Calu3 (cell line): Measurements from ENCODE around the gene NOXO1. TPM values are rescaled to one million over a fixed set of nuclear protein-coding genes. Genes with fewer than 3 reads are reported as not detected.
A peak's percentile ranks its signal among the peaks of the same experiment; 100 is the strongest.
"Not testable (repeated sequence)": the region's sequence is repeated elsewhere in the genome, so short reads cannot be mapped to it uniquely, and the experiment has no call there.

Source experiments
- BruUV-seq: library from RNA; stranded (reverse); fragments of 400-500 nt; replicated peaks from 2 replicates; lab custom pipeline; 2021; lab: Mats Ljungman, UMichigan
- CTCF ChIA-PET: fragments of 300-600 bp; sonication (Branson Sonifier 250); formaldehyde crosslinking; loops from one replicate; lab custom pipeline; 2022; ENCODE audit warnings: antibody characterized with exemption; lab: Charles Lee
- DNase-seq: peaks from one replicate; pipeline ENCODE4 v3.0.0; 2022
- H3K27ac Mint-ChIP-seq: one replicate; pipeline ENCODE4 v1.8.0; 2022; ENCODE audit warnings: mixed read lengths; ENCODE audit not compliant: unreplicated experiment
- H3K27me3 Mint-ChIP-seq: one replicate; pipeline ENCODE4 v1.8.0; 2022; ENCODE audit warnings: mixed read lengths; ENCODE audit not compliant: unreplicated experiment
- H3K36me3 Mint-ChIP-seq: one replicate; pipeline ENCODE4 v1.8.0; 2022; ENCODE audit warnings: mild to moderate bottlenecking, moderate library complexity, mixed read lengths; ENCODE audit not compliant: insufficient read depth, unreplicated experiment
- H3K4me1 Mint-ChIP-seq: one replicate; pipeline ENCODE4 v1.8.0; 2022; ENCODE audit warnings: mild to moderate bottlenecking, low read depth, mixed read lengths; ENCODE audit not compliant: unreplicated experiment
- H3K4me3 Mint-ChIP-seq: one replicate; pipeline ENCODE4 v1.8.0; 2022; ENCODE audit warnings: mild to moderate bottlenecking, low read depth, moderate library complexity, mixed read lengths; ENCODE audit not compliant: unreplicated experiment
- H3K9me3 Mint-ChIP-seq: one replicate; pipeline ENCODE4 v1.8.0; 2022; ENCODE audit warnings: low read depth, mixed read lengths; ENCODE audit not compliant: unreplicated experiment
- CTCF ChIP-seq: fragments of 200-600 bp; IDR thresholded peaks from one replicate; pipeline ENCODE4 v1.8.0; 2022; ENCODE audit warnings: antibody characterized with exemption; ENCODE audit not compliant: unreplicated experiment
- intact Hi-C: fragments of 100-400 bp; cut with micrococcal nuclease; formaldehyde crosslinking; loops from one replicate; pipeline ENCODE4 v1.10.0; 2022; ENCODE audit not compliant: unreplicated experiment
- total RNA-seq: library from RNA; stranded (reverse); gene quantifications from 2 replicates; pipeline ENCODE4 v1.2.3, GENCODE V29; 2022

The NOXO1 gene
- total RNA-seq, 1 experiment from 2014 or later = 11.8 TPM

- no peak for TF ChIP-seq CTCF
- peak overlapping the region; percentile 74 for H3K4me3 Mint-ChIP-seq
- no peak for DNase-seq
- CTCF ChIA-PET = interaction anchor here (1.0 to 1.5 kb wide), 2 partner anchors 17 to 38 kb away, joined by 3 to 5 read pairs; no protein-coding TSS in a partner anchor
- intact Hi-C loops = no loop called here
- peak overlapping the region; percentile 68 for H3K27ac Mint-ChIP-seq
- peaks cover 26% of the 10 kb centered on the region for H3K4me1 Mint-ChIP-seq
- no peaks in the 10 kb centered on the region for H3K27me3 Mint-ChIP-seq
- no TSS peak for BruUV-seq
- H3K9me3 Mint-ChIP-seq = no peaks in the 10 kb centered on the region
- peaks cover 60% of the 10 kb centered on the region for H3K36me3 Mint-ChIP-seq
These were observed 15.8 kb downstream of the NOXO1 start for GRCh38 chr16:1965396-1966001.

- intact Hi-C loops = no loop called here
- CTCF ChIA-PET = interaction anchor here (0.6 to 1.5 kb wide), 7 partner anchors 17 to 338 kb away, joined by 3 to 7 read pairs (median 3); no protein-coding TSS in a partner anchor
- H3K4me1 Mint-ChIP-seq = peaks cover 26% of the 10 kb centered on the region
- TSS peak; percentile 84 for BruUV-seq
- no peaks in the 10 kb centered on the region for H3K27me3 Mint-ChIP-seq
- H3K9me3 Mint-ChIP-seq = no peaks in the 10 kb centered on the region
- TF ChIP-seq CTCF = no peak
- peaks cover 67% of the 10 kb centered on the region for H3K36me3 Mint-ChIP-seq
- peak within 1 kb of the TSS; percentile 68 for H3K27ac Mint-ChIP-seq
- peak; percentile 100 for DNase-seq
- H3K4me3 Mint-ChIP-seq = peak within 1 kb of the TSS; percentile 74
These were observed 16.5 kb downstream of the NOXO1 start, which contains the start of gene RPS2 for GRCh38 chr16:1964506-1965395. Gene RPS2 (minus strand): TSS chr16:1964826. CDS start chr16:1964625, 201 bp downstream.

GRCh38 chr16:1963806-1964505 lies 17.3 kb downstream of the NOXO1 start:
- no peak for DNase-seq
- H3K4me3 Mint-ChIP-seq = peak overlapping the region; percentile 74
- no peak for TF ChIP-seq CTCF
- CTCF ChIA-PET = interaction anchor here (0.6 to 1.5 kb wide), 5 partner anchors 18 to 248 kb away, joined by 3 to 5 read pairs (median 3); no protein-coding TSS in a partner anchor
- no peaks in the 10 kb centered on the region for H3K27me3 Mint-ChIP-seq
- TSS peak; percentile 75 for BruUV-seq
- H3K4me1 Mint-ChIP-seq = peaks cover 26% of the 10 kb centered on the region
- peak overlapping the region; percentile 68 for H3K27ac Mint-ChIP-seq
- H3K36me3 Mint-ChIP-seq = peaks cover 75% of the 10 kb centered on the region
- no peaks in the 10 kb centered on the region for H3K9me3 Mint-ChIP-seq
- intact Hi-C loops = no loop called here

GRCh38 chr16:1962161-1963153 lies 18.8 kb downstream of the NOXO1 start:
- H3K9me3 Mint-ChIP-seq, CTCF ChIA-PET, DNase-seq, H3K27me3 Mint-ChIP-seq, intact Hi-C loops, BruUV-seq: not testable (repeated sequence)
- Mint-ChIP-seq H3K27ac (peak overlapping the region; percentile 83), H3K36me3 (peaks cover 72% of the 10 kb centered on the region), H3K4me1 (peaks cover 26% of the 10 kb centered on the region), H3K4me3 (peak overlapping the region; percentile 74)
